Progenitor cell of endocrine pancreas (in vitro differentiated cells): ENCODE data around the gene KLF2. TPM values are rescaled to one million over a fixed set of nuclear protein-coding genes. Genes with fewer than 3 reads are reported as not detected.

Experiments used
- DNase-seq: peaks from one replicate; pipeline ENCODE4 v3.0.0; 2021; ENCODE audit warnings: low spot score; ENCODE audit not compliant: unreplicated experiment
- H3K27ac Mint-ChIP-seq: 2 replicates; pipeline ENCODE4 v1.8.0; 2021; ENCODE audit warnings: mild to moderate bottlenecking, moderate library complexity, mixed read lengths
- H3K27me3 Mint-ChIP-seq: 2 replicates; pipeline ENCODE4 v1.8.0; 2021; ENCODE audit warnings: mixed read lengths
- H3K36me3 Mint-ChIP-seq: 2 replicates; pipeline ENCODE4 v1.8.0; 2022; ENCODE audit warnings: mixed read lengths; ENCODE audit not compliant: insufficient read depth
- H3K4me1 Mint-ChIP-seq: 2 replicates; pipeline ENCODE4 v1.8.0; 2021; ENCODE audit warnings: low read depth, mixed read lengths
- H3K4me3 Mint-ChIP-seq: 2 replicates; pipeline ENCODE4 v1.8.0; 2021; ENCODE audit warnings: low read depth, mild to moderate bottlenecking, moderate library complexity, mixed read lengths
- H3K9me3 Mint-ChIP-seq: 2 replicates; pipeline ENCODE4 v1.8.0; 2021; ENCODE audit warnings: low read depth, mixed read lengths
- total RNA-seq: library from RNA; stranded (reverse); gene quantifications from 2 replicates; pipeline ENCODE4 v1.2.1, GENCODE V29; 2021
- TF ChIP-seq, protein P1 (sequence below): fragments of 200-600 bp; sonication (generic); IDR thresholded peaks from one replicate; pipeline ENCODE4 v1.5.0; 2021; ENCODE audit warnings: antibody characterized with exemption, mild to moderate bottlenecking; ENCODE audit not compliant: unreplicated experiment

KLF2 gene
- total RNA-seq, 1 donor from 2014 or later = 2.7 TPM

DNA sequence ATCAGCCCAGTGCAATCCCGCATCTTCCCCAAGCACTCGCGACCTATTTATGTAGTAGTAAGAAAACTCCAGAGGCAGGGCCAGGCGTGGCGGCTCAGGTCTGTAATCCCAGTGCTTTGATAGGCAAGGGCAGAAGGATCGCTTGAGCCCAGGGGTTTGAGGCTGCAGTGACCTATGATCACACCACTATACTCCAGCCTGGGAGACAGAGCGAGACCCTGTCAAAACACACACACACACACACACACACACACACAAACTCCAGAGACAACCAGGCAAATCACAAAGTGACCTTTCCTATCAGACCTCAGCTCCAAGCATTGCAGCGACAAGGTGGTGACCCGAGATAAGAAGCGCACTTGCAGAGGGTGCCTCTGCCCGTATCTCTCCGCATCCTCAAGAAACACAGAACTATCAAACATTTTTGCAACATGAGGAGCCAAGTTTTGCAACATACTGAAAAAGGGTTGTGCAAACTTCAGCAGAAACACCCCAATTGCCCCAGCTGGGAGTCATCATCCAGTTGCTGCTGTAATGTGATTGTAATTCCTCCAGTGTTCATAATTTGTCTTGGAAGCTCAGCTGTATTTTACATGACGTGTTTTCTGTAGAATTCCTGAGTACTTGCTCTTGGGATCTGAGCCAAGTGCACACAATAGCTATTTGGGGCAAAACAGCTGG, 8.7 kb upstream of the KLF2 start:
- Mint-ChIP-seq H3K9me3 (no peaks in the 10 kb centered on the region), H3K4me1 (peaks cover 6% of the 10 kb centered on the region), H3K27ac (no peak overlapping the region), H3K4me3 (no peak overlapping the region), H3K36me3 (no peaks in the 10 kb centered on the region), H3K27me3 (peaks cover 6% of the 10 kb centered on the region)
- TF ChIP-seq, protein P1, sequence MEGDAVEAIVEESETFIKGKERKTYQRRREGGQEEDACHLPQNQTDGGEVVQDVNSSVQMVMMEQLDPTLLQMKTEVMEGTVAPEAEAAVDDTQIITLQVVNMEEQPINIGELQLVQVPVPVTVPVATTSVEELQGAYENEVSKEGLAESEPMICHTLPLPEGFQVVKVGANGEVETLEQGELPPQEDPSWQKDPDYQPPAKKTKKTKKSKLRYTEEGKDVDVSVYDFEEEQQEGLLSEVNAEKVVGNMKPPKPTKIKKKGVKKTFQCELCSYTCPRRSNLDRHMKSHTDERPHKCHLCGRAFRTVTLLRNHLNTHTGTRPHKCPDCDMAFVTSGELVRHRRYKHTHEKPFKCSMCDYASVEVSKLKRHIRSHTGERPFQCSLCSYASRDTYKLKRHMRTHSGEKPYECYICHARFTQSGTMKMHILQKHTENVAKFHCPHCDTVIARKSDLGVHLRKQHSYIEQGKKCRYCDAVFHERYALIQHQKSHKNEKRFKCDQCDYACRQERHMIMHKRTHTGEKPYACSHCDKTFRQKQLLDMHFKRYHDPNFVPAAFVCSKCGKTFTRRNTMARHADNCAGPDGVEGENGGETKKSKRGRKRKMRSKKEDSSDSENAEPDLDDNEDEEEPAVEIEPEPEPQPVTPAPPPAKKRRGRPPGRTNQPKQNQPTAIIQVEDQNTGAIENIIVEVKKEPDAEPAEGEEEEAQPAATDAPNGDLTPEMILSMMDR = no peak
- DNase-seq = no peak

DNA sequence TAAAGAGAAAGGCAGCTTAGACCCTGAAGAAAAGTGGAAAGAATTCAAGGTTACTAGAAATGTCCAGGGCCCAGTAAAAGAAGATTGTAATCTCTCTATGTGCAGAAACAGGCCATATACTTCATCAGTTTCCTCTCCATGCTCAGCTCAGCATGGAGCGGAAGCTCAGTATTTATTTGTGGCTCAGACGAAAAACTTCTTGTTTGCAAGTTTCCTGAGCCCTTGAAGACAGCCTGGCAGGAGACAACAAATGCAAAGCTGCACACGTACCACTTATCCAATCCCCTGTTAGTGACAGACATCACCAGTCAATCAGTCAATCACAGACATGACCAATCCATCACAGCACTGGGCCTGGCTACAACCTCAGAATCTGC, 8.1 kb upstream of the KLF2 start:
- H3K9me3 Mint-ChIP-seq = no peaks in the 10 kb centered on the region

DNA sequence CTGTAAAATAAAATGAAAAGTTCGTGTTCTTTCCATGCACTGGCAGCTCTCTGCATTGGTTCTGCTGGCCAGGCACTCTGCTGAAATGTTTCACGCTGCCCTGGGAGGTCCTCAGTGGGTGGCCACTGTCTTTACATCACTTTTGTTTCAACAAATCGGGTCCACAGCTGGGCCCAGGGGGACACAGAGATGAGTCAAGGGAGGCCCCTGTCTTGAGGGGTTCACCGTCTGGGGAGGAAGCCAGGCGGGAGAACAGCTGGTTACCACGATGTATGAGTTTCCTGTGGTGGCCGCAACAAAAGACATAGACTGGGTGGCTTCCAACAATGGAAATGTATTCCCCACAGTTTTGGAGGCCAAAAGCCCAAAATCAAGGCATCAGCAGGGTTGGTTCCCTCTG, 5.1 kb upstream of the KLF2 start:
- no peak for DNase-seq
- Mint-ChIP-seq H3K9me3 (no peaks in the 10 kb centered on the region), H3K4me3 (no peak overlapping the region), H3K27me3 (peaks cover 30% of the 10 kb centered on the region), H3K36me3 (no peaks in the 10 kb centered on the region), H3K4me1 (peaks cover 6% of the 10 kb centered on the region), H3K27ac (no peak overlapping the region)
- TF ChIP-seq, protein P1 = no peak

More for the DNA sequence above, 8.1 kb upstream of the KLF2 start:
- Mint-ChIP-seq H3K27me3 (peaks cover 9% of the 10 kb centered on the region), H3K4me1 (peaks cover 6% of the 10 kb centered on the region), H3K36me3 (no peaks in the 10 kb centered on the region), H3K27ac (no peak overlapping the region), H3K4me3 (no peak overlapping the region)
- TF ChIP-seq, protein P1 = no peak
- no peak for DNase-seq

DNA sequence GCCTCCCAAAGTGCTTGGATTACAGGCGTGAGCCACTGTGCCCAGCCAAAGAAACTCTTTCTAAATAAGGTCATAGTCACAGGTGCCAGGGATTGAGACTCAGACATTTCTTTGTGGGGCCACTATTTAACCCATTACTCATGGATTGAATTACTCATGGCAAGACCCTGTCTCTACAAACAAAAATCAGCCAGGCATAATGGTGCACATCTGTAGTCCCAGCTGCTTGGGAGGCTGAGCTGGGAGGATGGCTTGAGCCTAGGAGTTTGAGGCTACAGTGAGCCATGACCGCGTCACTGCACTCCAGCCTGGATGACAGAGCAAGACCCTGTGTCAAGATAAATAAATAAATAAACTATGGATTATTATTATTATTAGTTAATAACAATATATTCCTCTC, 3.6 kb upstream of the KLF2 start:
- Mint-ChIP-seq H3K27me3 (peaks cover 34% of the 10 kb centered on the region), H3K36me3 (no peaks in the 10 kb centered on the region), H3K4me1 (peaks cover 4% of the 10 kb centered on the region), H3K4me3 (no peak overlapping the region), H3K27ac (no peak overlapping the region), H3K9me3 (no peaks in the 10 kb centered on the region)
- TF ChIP-seq, protein P1 = no peak
- DNase-seq = no peak

DNA sequence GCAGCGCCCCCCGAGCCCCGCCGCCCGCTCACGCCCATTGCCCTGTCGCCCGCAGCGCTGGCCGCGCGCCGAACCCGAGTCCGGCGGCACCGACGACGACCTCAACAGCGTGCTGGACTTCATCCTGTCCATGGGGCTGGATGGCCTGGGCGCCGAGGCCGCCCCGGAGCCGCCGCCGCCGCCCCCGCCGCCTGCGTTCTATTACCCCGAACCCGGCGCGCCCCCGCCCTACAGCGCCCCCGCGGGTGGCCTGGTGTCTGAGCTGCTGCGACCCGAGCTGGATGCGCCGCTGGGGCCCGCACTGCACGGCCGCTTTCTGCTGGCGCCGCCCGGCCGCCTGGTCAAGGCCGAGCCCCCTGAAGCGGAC, 518 bp downstream of the KLF2 start:
- peaks cover 7% of the 10 kb centered on the region for H3K4me1 Mint-ChIP-seq
- DNase-seq = peak; percentile 33
- H3K27me3 Mint-ChIP-seq = peaks cover 71% of the 10 kb centered on the region
- H3K9me3 Mint-ChIP-seq = no peaks in the 10 kb centered on the region
- TF ChIP-seq, protein P1 = peak; percentile 34
- H3K27ac Mint-ChIP-seq = no peak overlapping the region
- no peaks in the 10 kb centered on the region for H3K36me3 Mint-ChIP-seq
- H3K4me3 Mint-ChIP-seq = no peak overlapping the region
